ENCODE measurements around the gene ASIP. TPM values are rescaled to one million over a fixed set of nuclear protein-coding genes. Genes with fewer than 3 reads are reported as not detected.

The ASIP gene
- total RNA-seq, 1 donor from 2014 or later: not detected

DNA sequence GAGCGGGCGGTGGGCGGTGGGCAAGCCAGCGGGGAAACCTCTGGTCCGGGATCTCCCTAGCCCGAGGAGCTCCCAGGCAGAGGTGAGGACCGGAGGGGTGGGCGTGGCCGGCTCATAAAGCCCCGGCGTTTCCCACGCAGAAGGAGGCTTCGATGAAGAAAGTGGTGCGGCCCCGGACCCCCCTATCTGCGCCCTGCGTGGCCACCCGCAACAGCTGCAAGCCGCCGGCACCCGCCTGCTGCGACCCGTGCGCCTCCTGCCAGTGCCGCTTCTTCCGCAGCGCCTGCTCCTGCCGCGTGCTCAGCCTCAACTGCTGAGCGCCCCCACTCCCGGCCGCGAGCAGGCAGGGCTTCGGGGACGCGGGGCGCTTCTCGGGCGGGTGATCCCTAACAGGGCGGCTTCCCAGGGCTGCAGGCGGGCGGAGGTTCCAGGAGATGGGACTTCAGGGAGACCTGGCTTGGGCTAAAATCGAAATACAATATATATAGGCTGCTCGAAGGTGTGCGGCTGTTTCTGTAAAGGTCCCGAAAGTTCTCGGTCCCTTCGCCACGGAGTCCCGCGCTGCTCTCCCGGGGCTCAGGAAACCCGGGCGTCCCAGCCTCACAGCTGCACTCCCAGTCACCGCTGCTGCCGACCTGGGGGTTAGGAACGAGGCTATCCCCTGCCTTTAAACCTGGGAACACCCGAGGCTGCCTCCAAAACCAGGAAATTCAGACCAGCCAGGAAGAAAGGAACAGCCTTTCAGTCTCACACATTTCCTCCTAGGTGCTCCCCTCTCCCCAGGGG is 27.8 kb downstream of the ASIP start:
- FAIRE-seq (no peak), DNase-seq (ENCODE audit: low read depth) (no peak)
- no peaks in the 10 kb centered on the region for H3K27me3 ChIP-seq (ENCODE audit: control insufficient read depth, insufficient read depth, low read length)
- TF ChIP-seq, protein P1, sequence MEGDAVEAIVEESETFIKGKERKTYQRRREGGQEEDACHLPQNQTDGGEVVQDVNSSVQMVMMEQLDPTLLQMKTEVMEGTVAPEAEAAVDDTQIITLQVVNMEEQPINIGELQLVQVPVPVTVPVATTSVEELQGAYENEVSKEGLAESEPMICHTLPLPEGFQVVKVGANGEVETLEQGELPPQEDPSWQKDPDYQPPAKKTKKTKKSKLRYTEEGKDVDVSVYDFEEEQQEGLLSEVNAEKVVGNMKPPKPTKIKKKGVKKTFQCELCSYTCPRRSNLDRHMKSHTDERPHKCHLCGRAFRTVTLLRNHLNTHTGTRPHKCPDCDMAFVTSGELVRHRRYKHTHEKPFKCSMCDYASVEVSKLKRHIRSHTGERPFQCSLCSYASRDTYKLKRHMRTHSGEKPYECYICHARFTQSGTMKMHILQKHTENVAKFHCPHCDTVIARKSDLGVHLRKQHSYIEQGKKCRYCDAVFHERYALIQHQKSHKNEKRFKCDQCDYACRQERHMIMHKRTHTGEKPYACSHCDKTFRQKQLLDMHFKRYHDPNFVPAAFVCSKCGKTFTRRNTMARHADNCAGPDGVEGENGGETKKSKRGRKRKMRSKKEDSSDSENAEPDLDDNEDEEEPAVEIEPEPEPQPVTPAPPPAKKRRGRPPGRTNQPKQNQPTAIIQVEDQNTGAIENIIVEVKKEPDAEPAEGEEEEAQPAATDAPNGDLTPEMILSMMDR (IDR thresholded peaks at IDR 0.05; ENCODE audit: insufficient read depth, low read length, severe bottlenecking): no peak
- peak overlapping the region; percentile 28 for H3K4me3 ChIP-seq (ENCODE audit: low read depth, low read length)
- H3K36me3 ChIP-seq (ENCODE audit: control insufficient read depth, insufficient read depth, low read length): peaks cover under 1% of the 10 kb centered on the region

DNA sequence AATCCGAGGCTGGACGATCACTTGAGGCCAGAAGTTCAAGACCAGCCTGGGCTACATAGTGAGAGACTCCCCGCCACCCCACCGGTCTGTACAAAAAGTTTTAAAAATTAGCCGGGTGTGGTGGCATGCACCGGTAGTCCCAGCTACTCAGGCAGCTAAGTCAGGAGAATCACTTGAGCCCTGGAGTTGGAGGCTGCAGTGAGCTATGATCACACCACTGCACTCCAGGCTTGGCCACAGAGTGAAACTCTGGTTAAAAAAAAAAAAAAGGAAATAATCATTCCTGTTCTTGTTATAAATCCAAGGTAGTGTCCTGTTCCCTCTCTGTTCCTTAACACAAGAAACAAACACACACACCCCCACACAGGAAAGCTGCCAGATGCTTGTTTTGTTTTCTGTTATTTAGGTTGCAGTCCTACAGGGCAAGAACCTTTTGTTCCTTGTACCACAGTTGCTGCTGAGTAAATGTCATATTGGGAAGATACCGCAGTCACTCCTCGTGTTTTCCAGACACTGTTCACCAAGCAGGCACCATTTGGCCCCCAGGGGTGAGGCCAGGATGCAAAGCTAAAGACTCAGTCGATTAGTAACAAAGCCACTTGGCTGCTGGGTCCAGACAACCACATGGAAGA is 28.9 kb downstream of the ASIP start:
- Histone ChIP-seq H3K36me3 (ENCODE audit: control insufficient read depth, insufficient read depth, low read length) (peaks cover 2% of the 10 kb centered on the region), H3K4me3 (ENCODE audit: low read depth, low read length) (no peak overlapping the region), H3K27me3 (ENCODE audit: control insufficient read depth, insufficient read depth, low read length) (no peaks in the 10 kb centered on the region)
- TF ChIP-seq, protein P1 (IDR thresholded peaks at IDR 0.05; ENCODE audit: insufficient read depth, low read length, severe bottlenecking): no peak
- no peak for FAIRE-seq
- DNase-seq (ENCODE audit: low read depth): no peak

DNA sequence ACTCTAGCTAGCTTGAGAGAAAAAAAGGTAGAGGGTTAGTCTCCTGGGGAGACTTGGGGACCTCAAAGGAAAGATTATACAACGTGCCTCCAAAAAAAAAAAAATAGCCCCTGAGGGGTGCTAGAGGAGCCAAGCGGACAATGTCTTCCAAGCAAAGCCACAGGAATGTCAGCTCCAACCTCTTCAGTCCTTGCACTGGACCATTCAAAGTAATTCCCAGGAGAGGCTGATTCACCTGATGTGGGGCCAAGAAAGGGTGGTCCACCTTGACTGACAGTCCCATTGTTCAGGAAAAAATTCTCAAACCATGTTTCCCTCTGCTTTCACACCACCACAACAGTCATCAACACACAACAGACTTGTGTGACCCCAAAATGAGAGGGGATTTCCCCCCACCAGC is 30.7 kb downstream of the ASIP start:
- DNase-seq (ENCODE audit: low read depth): no peak
- TF ChIP-seq, protein P1 (IDR thresholded peaks at IDR 0.05; ENCODE audit: insufficient read depth, low read length, severe bottlenecking): no peak
- no peak for FAIRE-seq
- Histone ChIP-seq H3K27me3 (ENCODE audit: control insufficient read depth, insufficient read depth, low read length) (no peaks in the 10 kb centered on the region), H3K4me3 (ENCODE audit: low read depth, low read length) (no peak overlapping the region), H3K36me3 (ENCODE audit: control insufficient read depth, insufficient read depth, low read length) (peaks cover 13% of the 10 kb centered on the region)

DNA sequence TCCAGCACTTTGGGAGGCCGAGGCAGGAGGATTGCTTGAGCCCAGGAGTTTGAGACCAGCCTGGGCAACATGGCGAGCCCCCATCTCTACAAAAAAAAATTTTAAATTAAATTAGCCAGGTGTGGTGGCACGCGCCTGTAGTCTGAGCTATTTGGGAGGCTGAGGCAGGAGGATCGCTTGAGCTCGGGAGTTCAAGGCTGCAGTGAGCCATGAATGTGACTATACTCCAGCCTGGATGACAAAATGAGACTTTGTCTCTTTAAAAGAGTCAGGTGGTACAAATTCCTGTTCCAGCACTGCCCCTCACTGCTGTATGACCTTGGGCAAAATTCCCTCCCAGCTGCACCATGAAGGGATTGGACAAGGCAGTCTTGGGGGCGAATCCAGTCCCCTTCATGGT is 33.5 kb downstream of the ASIP start:
- Histone ChIP-seq H3K4me3 (ENCODE audit: low read depth, low read length) (no peak overlapping the region), H3K36me3 (ENCODE audit: control insufficient read depth, insufficient read depth, low read length) (peaks cover 25% of the 10 kb centered on the region), H3K27me3 (ENCODE audit: control insufficient read depth, insufficient read depth, low read length) (no peaks in the 10 kb centered on the region)
- TF ChIP-seq, protein P1 (IDR thresholded peaks at IDR 0.05; ENCODE audit: insufficient read depth, low read length, severe bottlenecking): no peak
- FAIRE-seq (no peak), DNase-seq (ENCODE audit: low read depth) (no peak)

DNA sequence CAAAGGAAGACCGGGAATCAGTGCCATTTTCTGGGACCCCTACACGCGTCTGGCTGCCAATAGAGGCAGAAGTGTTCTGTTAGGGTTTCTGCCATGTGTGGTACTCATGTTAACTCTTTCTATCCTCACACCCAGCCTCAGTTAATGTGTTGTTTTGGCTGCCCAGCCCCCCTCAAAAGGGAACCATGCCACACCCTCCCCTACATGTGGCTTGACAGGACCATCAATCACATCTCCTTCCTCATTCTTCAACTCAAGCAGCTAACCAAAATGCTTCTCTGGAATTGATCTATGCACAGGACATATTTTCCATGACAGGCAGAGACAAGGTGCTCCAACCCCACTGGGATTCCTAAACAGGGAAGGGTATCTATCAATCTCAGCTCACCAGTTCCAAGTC is 40.0 kb downstream of the ASIP start:
- H3K27me3 ChIP-seq (ENCODE audit: control insufficient read depth, insufficient read depth, low read length): no peaks in the 10 kb centered on the region
- H3K36me3 ChIP-seq (ENCODE audit: control insufficient read depth, insufficient read depth, low read length): peaks cover 52% of the 10 kb centered on the region
- H3K4me3 ChIP-seq (ENCODE audit: low read depth, low read length): no peak overlapping the region
- DNase-seq (ENCODE audit: low read depth) (no peak), FAIRE-seq (no peak)
- TF ChIP-seq, protein P1 (IDR thresholded peaks at IDR 0.05; ENCODE audit: insufficient read depth, low read length, severe bottlenecking): no peak
